ENCODE measurements around the gene LFNG. TPM values are rescaled to one million over a fixed set of nuclear protein-coding genes. Genes with fewer than 3 reads are reported as not detected.

The LFNG gene
- total RNA-seq, 6 donors from 2014 or later, result 30.6 to 62.9 (median 45.2) TPM

GRCh38 chr7:2545746-2546425, 26.3 kb downstream of the LFNG start:
- Histone ChIP-seq H3K27ac (no peak overlapping the region), H3K27me3 (no peaks in the 10 kb centered on the region), H3K9me3 (no peaks in the 10 kb centered on the region), H3K4me3 (no peak overlapping the region), H3K4me1 (no peaks in the 10 kb centered on the region), H3K36me3 (peaks cover 14 to 91% (median 62%) of the 10 kb centered on the region in 4 donors)
- DNase-seq (peak in 1 of 2 donors; percentile 17), ATAC-seq (ENCODE audit: low FRiP score in 2 of 2) (no peak)
- TF ChIP-seq POLR2A (IDR thresholded peaks at IDR 0.05) (no peak), POLR2AphosphoS5 (IDR thresholded peaks at IDR 0.05) (no peak), EP300 (IDR thresholded peaks at IDR 0.05) (no peak)
- TF ChIP-seq, protein P1, sequence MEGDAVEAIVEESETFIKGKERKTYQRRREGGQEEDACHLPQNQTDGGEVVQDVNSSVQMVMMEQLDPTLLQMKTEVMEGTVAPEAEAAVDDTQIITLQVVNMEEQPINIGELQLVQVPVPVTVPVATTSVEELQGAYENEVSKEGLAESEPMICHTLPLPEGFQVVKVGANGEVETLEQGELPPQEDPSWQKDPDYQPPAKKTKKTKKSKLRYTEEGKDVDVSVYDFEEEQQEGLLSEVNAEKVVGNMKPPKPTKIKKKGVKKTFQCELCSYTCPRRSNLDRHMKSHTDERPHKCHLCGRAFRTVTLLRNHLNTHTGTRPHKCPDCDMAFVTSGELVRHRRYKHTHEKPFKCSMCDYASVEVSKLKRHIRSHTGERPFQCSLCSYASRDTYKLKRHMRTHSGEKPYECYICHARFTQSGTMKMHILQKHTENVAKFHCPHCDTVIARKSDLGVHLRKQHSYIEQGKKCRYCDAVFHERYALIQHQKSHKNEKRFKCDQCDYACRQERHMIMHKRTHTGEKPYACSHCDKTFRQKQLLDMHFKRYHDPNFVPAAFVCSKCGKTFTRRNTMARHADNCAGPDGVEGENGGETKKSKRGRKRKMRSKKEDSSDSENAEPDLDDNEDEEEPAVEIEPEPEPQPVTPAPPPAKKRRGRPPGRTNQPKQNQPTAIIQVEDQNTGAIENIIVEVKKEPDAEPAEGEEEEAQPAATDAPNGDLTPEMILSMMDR (IDR thresholded peaks at IDR 0.05), result no peak
- 99% methylated on average over 7 to 16 of the region's 20 CpGs for WGBS, 2 donors

DNA sequence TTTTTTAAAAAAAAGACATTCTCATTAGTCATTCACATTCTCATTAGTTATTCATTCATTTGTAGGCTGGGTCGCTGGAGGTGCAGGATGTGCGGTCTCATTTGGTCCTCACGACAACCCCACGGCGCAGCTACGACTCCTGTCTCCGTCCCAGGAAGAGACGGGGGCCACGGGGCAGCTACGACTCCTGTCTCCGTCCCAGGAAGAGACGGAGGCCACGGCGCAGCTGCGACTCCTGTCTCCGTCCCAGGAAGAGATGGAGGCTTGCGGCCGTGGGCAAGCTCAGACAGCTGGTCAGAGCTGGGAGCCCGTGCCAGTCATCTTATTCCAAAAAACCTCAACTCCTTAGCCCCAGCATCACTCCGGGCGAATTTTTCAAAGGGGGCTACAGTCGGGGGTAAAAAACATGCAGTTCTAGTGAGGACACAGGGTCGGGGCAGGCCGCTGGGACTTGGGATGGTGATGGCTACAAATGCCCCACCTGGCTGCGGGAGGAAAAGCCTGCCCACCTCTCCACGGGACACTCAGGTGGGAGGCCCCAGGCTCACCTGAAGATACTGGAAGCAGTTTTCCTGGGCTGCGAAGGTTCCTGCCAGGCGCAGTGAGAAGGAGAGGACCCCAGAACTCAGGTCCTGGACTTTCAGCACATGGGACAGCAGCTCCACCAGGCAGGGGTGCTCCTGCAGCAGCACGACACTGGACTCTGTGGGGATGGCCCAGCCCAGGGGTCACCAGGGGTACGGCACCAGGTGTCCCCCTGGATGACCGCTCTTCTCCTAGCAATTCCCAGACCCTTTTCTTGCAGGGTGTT, 27.4 kb downstream of the LFNG start:
- DNase-seq, result no peak
- Histone ChIP-seq H3K27me3 (no peaks in the 10 kb centered on the region), H3K36me3 (peaks cover 9 to 84% (median 51%) of the 10 kb centered on the region in 4 donors), H3K9me3 (no peaks in the 10 kb centered on the region), H3K4me3 (no peak overlapping the region), H3K4me1 (no peaks in the 10 kb centered on the region), H3K27ac (no peak overlapping the region)
- TF ChIP-seq POLR2A (IDR thresholded peaks at IDR 0.05) (no peak), POLR2AphosphoS5 (IDR thresholded peaks at IDR 0.05) (no peak), EP300 (IDR thresholded peaks at IDR 0.05) (no peak)
- TF ChIP-seq, protein P1 (IDR thresholded peaks at IDR 0.05), result no peak
- 87 to 97% methylated on average over 28 to 31 of the region's 31 CpGs for WGBS, 2 donors
- ATAC-seq (ENCODE audit: low FRiP score in 2 of 2), result no peak

GRCh38 chr7:2551418-2551817, 31.8 kb downstream of the LFNG start:
- Histone ChIP-seq H3K9me3 (no peaks in the 10 kb centered on the region), H3K36me3 (peaks cover 3 to 47% (median 17%) of the 10 kb centered on the region in 4 donors), H3K27me3 (no peaks in the 10 kb centered on the region), H3K4me3 (no peak overlapping the region), H3K27ac (no peak overlapping the region), H3K4me1 (peaks cover 19 to 28% (median 22%) of the 10 kb centered on the region in 4 donors)
- no peak for TF ChIP-seq POLR2AphosphoS5 (IDR thresholded peaks at IDR 0.05)
- no peak for TF ChIP-seq POLR2A (IDR thresholded peaks at IDR 0.05)
- TF ChIP-seq, protein P1 (IDR thresholded peaks at IDR 0.05), result no peak
- TF ChIP-seq EP300 (IDR thresholded peaks at IDR 0.05), result no peak
- no peak for ATAC-seq (ENCODE audit: low FRiP score in 2 of 2)
- peak in 1 of 2 donors; percentile 6 for DNase-seq
- WGBS, 2 donors, result 95% methylated on average over 8 of the region's 8 CpGs

DNA sequence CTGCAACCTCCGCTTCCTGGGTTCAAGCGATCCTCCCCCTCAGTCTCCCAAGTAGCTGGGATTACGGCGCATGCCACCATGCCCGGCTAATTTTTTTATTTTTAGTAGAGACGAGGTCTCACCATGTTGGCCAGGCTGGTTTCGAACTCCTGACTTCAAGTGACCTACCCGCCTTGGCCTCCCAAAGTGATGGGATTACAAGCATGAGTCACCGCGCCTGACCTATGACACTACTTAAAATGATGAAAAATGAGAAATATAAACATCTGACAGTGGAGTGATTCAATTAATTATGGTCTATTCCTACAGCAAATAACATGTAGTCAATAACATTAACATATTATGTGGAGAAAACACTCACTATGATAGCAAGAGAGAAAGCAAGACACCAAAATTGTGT, 33.5 kb downstream of the LFNG start:
- Histone ChIP-seq H3K27me3 (no peaks in the 10 kb centered on the region), H3K4me1 (peaks cover 19 to 34% (median 24%) of the 10 kb centered on the region in 4 donors), H3K27ac (no peak overlapping the region), H3K4me3 (no peak overlapping the region), H3K36me3 (peaks cover 3 to 30% (median 8%) of the 10 kb centered on the region in 4 donors), H3K9me3 (no peaks in the 10 kb centered on the region)
- WGBS, 2 donors, result 96% methylated on average over 10 of the region's 10 CpGs
- ATAC-seq (ENCODE audit: low FRiP score in 2 of 2), result no peak
- DNase-seq, result no peak
- TF ChIP-seq EP300 (IDR thresholded peaks at IDR 0.05), result no peak
- no peak for TF ChIP-seq POLR2A (IDR thresholded peaks at IDR 0.05)
- TF ChIP-seq, protein P1 (IDR thresholded peaks at IDR 0.05), result no peak
- TF ChIP-seq POLR2AphosphoS5 (IDR thresholded peaks at IDR 0.05), result no peak

Measured in upper lobe of left lung (tissue), 6 donors.